ENCODE data around the gene UBE2N.

Gene UBE2N

DNA sequence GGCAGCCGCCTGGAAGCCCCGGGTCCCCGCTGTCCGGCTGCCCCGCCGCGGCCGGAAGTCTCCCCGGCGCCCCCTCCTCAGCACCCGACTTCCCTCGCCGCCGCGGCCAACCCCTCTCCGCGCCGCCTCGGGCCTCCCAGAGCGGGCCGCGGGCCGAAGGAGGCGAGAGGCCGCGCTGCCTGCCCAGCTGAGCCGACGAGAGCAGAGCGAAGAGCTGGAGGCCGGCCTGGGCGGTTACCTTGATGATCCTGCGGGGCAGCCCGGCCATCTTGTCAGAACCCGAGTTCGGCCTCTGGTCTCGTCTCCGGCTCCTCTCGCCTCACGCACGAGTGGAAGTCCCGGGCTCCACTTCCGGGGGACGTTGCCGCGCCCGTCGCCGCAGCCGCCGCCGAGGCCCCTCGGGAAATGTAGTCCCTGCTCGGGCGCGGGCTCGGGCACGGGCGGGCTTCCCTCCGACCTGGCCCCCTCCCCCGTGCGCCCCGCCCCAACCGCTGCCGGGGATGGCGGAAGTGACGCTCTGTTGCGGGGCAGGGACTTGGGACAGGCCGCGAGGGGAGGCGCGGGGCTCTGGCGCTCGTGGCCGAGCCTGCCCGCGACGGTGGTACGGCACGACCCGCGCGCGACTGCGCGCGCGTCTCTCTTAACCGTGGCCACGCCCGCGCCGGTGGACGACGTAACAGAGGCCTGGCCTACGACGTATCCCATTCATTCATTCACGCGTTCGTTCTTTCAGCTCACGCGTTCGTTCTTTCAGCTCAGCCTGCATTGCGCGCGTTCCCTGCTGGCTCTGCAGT lies at the start of gene UBE2N:
Gene UBE2N (minus strand): TSS at position 331 of the 794 bp plus-strand sequence. CDS start 63 bp downstream, at position 268.
- no peak for TF ChIP-seq CTCF (IDR thresholded peaks at IDR 0.05; ENCODE audit: unreplicated experiment in 3 of 3)
- Mint-ChIP-seq H3K4me1 (peaks cover 41% of the 10 kb centered on the region), H3K27me3 (ENCODE audit: low read depth) (no peaks in the 10 kb centered on the region), H3K36me3 (ENCODE audit: low read depth) (no peaks in the 10 kb centered on the region), H3K27ac (peak within 1 kb of the TSS; percentile 96 to 99 (median 99)), H3K9me3 (no peaks in the 10 kb centered on the region), H3K4me3 (peak within 1 kb of the TSS; percentile 97 to 99 (median 98))

DNA sequence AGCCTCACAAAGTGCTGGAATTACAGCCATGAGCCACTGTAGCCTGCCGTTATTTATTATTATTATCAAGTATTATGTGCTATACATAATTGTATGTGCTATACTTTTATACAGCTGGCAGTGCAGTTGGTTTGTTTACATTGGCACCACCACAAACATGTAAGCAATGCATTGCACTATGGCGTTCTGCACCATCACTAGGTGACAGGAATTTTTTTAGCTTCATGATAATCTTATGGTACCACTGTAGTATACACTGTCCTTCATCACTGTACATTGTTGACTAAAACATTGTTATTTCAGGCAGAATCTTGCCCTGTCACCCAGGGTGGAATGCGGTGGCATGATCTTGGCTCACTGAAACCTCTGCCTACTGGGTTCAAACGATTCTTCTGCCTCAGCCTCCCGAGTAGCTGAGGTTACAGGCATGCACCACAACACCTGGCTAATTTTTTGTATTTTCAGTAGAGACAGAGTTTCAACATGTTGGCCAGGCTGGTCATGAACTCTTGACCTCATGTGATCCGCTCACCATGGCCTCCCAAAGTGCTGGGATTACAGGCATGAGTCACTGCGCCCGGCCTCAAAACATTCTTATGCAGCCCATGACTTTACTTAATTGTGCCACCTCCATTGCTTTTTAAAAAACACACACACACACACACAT lies 42.7 kb upstream of the UBE2N start:
- Mint-ChIP-seq H3K4me3 (no peak overlapping the region), H3K9me3 (no peaks in the 10 kb centered on the region), H3K36me3 (ENCODE audit: low read depth) (peaks cover 52% of the 10 kb centered on the region), H3K27me3 (ENCODE audit: low read depth) (no peaks in the 10 kb centered on the region), H3K27ac (no peak overlapping the region), H3K4me1 (no peaks in the 10 kb centered on the region)
- TF ChIP-seq CTCF (IDR thresholded peaks at IDR 0.05; ENCODE audit: unreplicated experiment in 3 of 3): no peak

DNA sequence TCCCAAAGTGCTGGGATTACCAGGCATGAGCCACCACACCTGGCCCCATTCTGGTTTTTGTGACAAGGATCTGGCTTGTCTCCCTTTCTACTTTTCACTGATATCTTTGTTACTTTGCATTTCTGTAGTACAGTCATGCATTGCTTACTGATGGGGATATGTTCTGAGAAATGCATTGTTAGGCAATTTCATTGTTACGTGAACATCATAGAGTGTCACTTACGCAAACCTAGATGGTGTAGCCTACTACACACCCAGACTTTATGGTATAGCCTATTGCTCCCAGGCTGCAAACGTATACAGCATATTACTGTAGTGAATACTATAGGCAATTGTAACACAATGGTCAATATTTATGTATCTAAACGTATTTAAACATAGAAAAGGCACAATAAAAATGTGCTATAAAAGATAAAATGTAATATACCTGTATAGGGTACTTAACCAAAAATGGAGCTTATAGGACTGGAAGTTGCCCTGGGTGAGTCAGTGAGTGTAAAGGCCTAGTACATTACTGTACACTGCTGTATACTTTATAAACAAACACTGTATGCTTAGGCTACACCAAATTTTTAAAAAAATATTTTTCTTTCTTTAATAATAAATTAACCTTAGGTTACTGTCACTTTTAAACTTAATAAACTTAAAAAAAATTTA lies 41.5 kb upstream of the UBE2N start:
- Mint-ChIP-seq H3K4me3 (no peak overlapping the region), H3K27ac (no peak overlapping the region), H3K36me3 (ENCODE audit: low read depth) (peaks cover 44% of the 10 kb centered on the region), H3K4me1 (no peaks in the 10 kb centered on the region), H3K27me3 (ENCODE audit: low read depth) (no peaks in the 10 kb centered on the region), H3K9me3 (no peaks in the 10 kb centered on the region)
- no peak for TF ChIP-seq CTCF (IDR thresholded peaks at IDR 0.05; ENCODE audit: unreplicated experiment in 3 of 3)

- Mint-ChIP-seq H3K27me3 (ENCODE audit: low read depth) (no peaks in the 10 kb centered on the region), H3K4me1 (no peaks in the 10 kb centered on the region), H3K36me3 (ENCODE audit: low read depth) (peaks cover 40% of the 10 kb centered on the region), H3K9me3 (no peaks in the 10 kb centered on the region), H3K27ac (no peak overlapping the region), H3K4me3 (no peak overlapping the region)
- TF ChIP-seq CTCF (IDR thresholded peaks at IDR 0.05; ENCODE audit: unreplicated experiment in 3 of 3): no peak
These were observed 41.0 kb upstream of the UBE2N start for GRCh38 chr12:93482721-93483120.

DNA sequence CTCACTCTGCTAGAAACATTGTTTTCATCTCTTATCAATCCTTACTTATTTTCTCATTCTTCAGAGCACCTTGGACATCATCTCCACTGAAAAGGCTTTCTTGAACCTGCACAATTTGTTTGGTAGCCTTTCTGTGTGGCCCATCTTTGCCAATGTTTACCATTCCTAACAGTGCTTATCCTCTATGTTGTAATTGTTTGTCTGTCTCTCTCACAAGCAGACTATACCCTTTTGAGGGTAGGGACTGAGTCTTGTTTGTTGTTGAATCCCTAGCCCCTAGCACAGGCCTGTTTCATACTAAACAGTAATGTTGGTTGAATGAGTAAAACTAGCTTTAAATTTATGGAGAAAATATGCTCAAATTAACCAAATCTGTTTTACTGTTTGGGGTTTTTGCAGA lies 34.8 kb upstream of the UBE2N start:
- no peak overlapping the region for H3K4me3 Mint-ChIP-seq
- no peak for TF ChIP-seq CTCF (IDR thresholded peaks at IDR 0.05; ENCODE audit: unreplicated experiment in 3 of 3)
- peaks cover 43% of the 10 kb centered on the region for H3K36me3 Mint-ChIP-seq (ENCODE audit: low read depth)
- H3K4me1 Mint-ChIP-seq: no peaks in the 10 kb centered on the region
- H3K9me3 Mint-ChIP-seq: no peaks in the 10 kb centered on the region
- H3K27ac Mint-ChIP-seq: no peak overlapping the region
- H3K27me3 Mint-ChIP-seq (ENCODE audit: low read depth): no peaks in the 10 kb centered on the region
